Head of caudate nucleus (tissue), 42 donors: ENCODE measurements around the gene RITA1.

Experiments used
- DNase-seq, 42 donors: peaks; one replicate each; pipeline versions ENCODE4 v3.0.0 to v3.0.0-alpha.2; 2020 to 2021; ENCODE audit warnings: mixed read lengths in 7 of 42
- intact Hi-C: fragments of 100-400 bp; cut with DNase I; formaldehyde crosslinking; loops from one replicate; pipeline ENCODE4 v1.15.0; 2022

Gene RITA1

DNA sequence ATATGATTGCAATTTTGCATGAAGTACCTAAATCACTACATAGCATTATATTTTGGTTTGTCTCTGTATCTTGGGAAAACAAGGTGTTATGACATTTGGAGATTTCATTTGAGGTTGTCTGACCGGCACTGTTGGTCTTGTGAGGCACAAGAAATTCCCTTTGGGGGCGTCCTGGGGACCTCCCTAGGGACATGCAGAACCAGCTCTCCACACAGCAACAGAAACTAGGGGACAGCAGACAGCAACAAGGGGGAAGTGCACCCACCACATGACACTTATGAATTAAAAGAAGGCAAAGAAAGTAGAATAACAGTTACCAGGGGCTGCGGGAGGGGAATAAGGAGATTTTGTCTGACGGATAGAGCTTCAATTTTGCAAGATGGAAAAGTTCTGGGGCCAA is 14.6 kb upstream of the RITA1 start:
- no peak for DNase-seq
- intact Hi-C loops: loop anchor here (5.0 kb wide), 1 partner anchor 124 kb away; no protein-coding TSS in a partner anchor

DNA sequence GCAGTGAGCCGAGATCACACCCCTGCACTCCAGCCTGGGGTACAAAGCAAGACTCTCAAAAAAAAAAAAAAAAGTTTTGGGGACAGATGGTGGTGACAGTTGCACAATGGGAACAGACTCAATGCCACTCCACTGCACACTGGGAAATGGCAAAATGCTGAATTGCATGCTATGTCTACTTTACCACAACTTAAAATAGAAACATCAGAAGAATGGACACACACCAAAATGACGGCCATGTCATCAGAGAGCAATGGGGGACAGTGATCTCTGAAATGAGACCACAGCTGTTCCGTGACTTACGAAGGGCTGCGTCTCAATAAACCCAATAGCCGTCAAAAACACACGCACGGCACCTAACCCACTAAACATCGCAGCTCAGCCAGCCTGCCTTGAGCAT is 14.0 kb upstream of the RITA1 start:
- DNase-seq: no peak
- intact Hi-C loops: loop anchor here (5.0 kb wide), 1 partner anchor 124 kb away; no protein-coding TSS in a partner anchor

DNA sequence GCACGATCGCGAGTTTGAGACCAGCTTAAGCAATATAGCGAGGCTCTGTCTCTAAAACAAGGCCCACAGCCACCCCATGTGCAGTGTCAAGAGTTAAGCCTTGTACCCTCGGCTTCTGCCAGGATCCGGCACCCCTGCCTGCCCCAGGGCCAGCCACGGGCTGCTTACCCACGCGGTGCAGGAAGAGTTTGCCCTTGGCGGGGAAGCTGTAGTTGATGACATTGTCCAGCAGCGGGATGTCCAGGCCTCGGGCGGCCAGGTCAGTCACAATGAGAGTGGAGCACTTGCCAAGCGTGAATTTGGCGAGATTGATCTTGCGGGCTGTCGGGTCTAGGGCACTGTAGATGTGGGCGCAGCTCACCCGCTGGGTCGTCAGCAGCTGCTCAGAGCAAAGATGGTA is 13.3 kb upstream of the RITA1 start:
- intact Hi-C loops: loop anchor here (5.0 kb wide), 1 partner anchor 125 kb away; no protein-coding TSS in a partner anchor
- no peak for DNase-seq

DNA sequence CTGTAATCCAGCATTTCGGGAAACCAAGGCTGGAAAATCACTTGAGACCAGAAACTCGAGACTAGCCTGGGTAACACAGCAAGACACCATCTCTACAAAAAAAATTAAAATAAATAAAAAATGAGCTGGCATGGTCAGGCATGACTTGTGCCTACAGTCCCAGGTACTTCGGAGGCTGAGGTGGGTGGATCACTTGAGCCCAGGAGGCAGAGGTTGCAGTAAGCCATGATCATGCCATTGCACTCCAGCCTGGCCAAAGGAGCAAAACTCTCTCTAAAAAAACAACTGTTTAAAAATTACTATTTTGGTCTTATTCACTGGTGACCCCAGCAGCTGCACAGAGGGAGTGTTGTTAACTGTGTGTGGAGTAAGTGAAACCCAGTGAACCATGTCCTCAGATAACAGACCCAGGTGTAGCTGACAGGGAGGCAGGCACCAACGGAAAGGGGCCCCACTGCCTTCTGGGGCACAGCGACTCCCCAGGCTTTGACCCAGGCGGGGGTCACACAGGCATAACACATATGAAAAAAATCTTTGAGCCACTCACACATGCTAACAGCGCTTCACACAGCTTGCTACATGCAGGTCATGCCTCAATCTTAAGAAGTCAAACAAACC is 12.3 kb upstream of the RITA1 start:
- intact Hi-C loops: loop anchor here (5.0 kb wide), 1 partner anchor 126 kb away; no protein-coding TSS in a partner anchor
- DNase-seq: no peak

DNA sequence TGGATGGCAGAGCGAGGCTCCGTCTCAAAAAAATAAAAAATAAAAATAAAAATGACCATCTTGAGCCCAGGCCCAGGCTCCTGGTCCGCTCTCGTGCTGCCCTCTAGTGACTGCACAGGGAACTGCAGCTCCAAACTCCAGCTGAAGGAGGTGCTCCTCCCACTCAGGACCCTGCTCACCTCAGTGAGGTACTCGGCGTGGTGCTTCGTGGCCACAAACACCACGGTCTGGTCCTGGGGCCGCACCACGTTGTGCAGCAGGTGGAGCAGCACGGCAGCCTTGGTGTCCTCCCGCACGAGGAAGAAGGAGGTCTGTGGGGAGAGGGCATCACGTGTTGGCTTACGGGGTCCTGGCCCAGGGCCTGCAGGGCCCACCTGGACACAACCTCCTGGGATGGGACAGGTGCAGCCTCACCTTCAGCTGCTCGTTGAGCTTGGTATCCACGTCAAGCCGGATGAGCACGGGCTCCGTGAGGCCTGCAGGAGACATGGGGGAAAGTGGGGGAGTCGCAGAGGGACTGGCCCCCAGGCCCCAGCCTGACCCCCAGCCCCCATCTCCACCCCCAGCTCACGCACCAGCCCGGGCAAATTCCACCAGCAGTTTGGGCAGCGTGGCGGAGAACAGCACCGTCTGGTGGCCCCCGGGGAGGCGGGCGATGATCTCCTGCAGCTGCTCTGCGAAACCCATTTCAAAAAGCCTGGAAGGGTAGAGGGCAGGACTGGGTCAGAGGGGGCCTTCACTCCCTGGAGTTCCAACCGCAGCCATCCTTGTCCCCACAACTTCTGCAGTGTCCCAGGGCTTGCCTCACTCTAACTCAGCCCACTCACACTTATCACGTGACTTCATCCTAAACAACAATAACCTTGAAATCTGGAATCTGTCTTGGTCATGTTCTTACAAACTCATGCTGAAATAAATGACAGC is 10.8 kb upstream of the RITA1 start:
- intact Hi-C loops: loop anchor here (5.0 kb wide), 1 partner anchor 127 kb away; no protein-coding TSS in a partner anchor
- peak; percentile 19 to 94 (median 83) for DNase-seq

DNA sequence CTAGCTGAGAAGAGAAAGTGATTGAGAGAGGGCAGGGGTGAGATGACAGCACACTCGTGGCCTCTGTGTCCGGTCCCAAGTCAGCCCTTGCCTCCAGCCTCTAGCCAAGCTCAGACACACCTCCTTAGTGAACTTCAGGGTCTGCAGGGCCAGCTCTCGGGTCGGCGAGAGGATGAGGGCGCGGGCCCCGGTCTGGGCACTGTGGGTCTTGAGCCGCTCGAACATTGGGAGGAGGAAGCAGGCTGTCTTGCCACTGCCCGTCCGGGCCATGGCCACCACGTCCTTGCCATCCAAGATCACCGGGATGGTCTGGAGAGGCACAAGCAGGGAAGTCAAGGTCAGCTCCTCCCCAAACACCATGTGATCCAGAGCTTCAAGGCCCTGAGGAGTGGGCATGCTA is 6.5 kb upstream of the RITA1 start:
- no peak for DNase-seq
- intact Hi-C loops: no loop called here

DNA sequence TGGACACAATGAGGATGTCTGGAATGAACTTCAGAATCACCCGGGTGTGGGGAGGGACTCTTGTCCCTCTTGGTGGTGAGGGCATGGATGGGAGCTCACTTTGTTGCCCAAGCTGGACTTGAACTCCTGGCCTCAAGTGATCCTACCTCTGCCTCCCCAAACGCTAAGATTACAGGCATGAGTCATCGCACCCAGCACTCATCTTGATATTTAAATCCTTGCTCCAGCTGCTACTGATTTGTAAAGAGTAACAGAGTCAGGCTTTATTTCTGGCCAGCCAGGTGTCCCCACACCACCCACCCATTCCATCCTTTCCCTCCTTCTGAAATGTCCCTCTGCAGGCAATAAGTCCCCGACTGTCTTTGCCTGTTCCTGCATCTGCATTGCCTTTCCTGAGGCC is 5.2 kb upstream of the RITA1 start:
- no peak for DNase-seq
- intact Hi-C loops: no loop called here

DNA sequence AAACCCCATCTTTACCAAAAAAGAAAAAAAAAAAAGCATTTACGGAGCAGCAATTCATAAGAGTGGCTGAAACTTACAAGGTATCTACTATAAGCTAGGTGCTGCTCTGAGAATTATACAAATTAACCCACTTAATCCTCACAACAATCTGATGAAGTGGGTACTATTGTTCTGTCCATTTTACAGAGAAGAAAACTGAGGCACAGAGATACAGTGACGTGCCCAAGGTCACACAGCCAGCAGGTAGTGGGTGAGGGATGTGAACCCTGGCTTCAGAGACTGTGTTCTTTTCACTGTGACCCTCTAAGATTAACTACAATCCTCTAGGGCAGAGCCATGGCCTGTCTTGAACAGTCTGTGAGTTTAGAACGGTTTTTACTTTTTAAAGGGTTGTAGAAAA is 3.5 kb upstream of the RITA1 start:
- intact Hi-C loops: no loop called here
- DNase-seq: no peak

DNA sequence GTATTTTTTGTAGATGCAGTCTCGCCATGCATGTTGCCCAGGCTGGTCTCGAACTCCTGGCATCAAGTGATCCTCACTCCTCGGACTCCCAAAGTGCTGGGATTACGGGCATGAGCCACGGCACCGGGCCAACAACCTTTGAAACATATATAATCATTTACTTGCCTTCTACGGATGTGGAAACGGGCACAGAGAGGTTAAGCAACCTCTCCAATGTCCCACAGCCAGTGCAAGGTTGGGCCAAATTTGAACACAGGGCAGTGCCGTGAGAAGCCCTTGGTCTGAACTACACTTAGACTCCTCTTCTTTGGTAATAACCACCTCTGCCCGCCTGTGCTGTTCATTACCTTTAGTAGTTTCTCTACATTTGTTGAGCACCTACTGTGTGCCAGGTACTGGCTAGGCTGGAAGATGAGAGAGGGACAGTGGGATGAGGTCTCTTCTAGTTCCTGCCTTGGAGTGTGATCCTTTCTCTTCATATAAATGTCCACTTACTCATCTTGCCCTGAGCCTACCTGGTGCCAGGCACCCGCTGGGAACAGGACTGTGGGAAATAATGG is 2.4 kb upstream of the RITA1 start:
- DNase-seq: no peak
- intact Hi-C loops: no loop called here

DNA sequence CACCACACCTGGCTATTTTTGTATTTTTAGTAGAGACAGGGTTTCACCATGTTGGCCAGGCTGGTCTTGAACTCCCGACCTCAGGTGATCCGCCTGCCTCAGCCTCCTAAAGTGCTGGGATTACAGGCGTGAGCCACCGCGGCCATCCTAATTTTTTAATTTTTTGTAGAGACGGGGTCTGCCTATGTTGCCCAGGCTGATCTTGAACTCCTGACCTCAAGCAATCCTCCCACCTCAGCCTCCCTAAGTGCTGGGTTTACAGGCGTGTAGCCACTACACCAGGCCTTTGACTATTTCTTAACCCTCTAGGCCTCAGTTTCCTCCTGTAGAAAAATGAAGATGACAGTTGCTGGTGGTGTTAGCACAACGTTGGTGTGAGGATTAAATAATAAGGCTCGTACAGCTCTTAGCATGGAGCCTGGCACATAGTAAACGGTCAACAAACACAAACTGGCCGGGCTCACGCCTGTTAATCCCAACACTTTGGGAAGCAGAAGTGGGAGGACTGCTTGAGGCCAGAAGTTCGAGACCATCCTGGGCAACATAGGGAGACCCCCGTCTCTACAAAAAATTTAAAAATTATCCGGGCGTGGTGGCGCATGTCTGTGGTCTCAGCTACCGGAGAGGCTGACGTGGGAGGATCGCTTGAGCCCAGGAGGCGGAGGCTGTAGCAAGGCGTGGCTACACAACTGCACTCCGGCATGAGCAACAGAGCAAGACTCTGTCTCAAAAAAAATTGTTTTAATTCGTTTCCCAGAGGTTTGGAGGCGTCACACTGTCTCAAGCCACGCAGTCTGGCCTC is 1.2 kb upstream of the RITA1 start:
- peak in 4 of 42 donors; percentile 9 to 33 (median 26) for DNase-seq
- intact Hi-C loops: no loop called here

DNA sequence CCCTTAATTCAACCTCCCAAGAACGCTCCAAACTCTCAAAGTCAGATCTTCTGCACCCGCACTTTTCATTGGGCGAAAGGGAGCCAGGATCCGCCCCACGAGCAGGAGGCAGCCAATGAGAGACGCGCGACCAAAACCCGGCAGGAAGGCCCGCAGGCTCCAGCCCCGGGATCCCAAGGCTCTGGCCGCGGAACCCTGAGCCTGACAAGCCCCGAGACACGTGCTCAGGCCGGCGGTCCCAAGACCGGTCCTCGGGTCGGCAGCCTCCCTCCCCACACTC is 681 bp upstream of the RITA1 start:
- intact Hi-C loops: no loop called here
- DNase-seq: peak; percentile 76 to 96 (median 88)

DNA sequence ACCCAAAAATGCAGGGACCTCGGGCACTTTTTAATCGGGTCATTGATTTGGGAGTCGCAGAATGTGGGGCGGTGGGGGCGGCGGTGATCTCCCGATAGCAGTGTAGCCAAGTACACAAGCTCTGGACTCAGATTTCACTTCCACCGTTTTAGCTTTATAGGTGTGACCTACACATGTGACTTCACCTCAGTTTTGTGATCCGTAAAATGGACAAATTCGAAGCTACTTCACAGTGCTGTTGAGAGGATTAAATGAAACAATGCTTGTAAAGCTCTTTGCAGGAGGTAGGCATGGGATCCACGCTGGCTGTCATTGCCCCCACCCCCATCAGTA is 478 bp downstream of the RITA1 start:
- DNase-seq: no peak
- intact Hi-C loops: no loop called here

DNA sequence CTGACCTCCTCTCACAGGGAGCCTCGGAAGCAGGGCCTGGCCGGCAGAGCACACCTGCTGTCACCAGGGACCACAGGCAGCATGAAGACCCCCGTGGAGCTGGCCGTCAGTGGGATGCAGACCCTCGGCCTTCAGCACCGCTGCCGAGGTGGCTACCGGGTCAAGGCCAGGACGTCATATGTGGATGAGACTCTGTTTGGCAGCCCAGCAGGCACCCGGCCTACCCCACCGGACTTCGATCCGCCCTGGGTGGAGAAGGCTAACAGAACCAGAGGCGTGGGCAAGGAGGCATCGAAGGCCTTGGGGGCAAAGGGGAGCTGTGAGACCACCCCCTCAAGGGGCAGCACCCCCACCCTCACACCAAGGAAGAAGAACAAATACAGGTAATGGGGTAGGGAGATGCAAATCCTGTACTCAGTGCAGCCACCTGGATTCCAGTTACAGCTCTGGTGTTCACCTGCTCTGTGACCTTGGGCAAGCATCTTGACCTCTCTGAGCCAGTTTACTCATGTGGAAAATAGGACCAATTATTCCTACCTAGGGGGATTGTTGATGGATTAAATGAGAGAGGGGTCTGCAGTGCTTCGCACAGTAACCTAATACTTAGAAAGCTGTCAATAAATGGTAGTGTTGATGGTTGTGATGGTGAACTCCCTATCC is 1.3 kb downstream of the RITA1 start:
- DNase-seq: no peak
- intact Hi-C loops: no loop called here

DNA sequence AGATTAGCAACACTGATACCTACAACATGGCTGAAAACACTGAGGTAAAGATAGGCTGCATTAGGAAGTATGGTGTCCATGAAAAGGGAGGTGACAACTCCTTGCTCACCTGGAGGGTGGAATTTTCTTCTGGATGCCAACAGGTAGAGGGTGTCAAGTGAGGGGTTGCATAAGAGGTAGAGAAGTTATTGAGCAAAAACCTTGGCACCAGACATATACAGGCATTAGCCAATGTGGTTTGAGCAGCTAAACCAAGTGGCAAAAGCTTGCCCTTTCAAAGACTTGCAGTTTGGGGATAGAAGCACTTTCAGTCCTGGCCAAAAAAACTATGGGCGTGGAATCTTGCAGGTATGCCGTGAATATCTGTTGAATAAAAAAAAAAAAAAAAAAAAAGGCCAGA is 3.8 kb downstream of the RITA1 start:
- DNase-seq: no peak
- intact Hi-C loops: no loop called here

DNA sequence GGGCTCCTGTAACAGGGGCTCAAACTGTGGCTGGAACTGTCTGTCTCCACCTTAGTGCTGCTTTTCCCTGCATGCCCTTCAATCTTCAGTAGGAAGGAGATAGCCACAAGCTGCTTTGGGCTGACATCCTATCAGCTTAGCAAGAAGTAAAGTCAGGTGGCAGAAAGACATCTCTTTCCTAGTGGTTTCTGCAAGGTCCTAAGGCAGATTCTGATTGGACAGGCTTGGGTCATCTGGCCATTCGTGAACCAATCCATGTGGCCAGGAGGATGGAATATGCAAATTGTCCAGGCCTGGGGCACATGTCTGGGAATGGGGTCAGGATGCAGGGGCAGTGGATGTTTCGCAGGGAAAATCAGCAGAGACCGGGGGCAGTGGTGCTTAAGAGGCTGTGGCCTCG is 5.2 kb downstream of the RITA1 start:
- peak in 3 of 42 donors; percentile 23 to 43 (median 31) for DNase-seq
- intact Hi-C loops: loop anchor here (10.0 kb wide), 2 partner anchors 164 to 234 kb away; partner anchors contain the start of genes PLBD2 and SDSL

DNA sequence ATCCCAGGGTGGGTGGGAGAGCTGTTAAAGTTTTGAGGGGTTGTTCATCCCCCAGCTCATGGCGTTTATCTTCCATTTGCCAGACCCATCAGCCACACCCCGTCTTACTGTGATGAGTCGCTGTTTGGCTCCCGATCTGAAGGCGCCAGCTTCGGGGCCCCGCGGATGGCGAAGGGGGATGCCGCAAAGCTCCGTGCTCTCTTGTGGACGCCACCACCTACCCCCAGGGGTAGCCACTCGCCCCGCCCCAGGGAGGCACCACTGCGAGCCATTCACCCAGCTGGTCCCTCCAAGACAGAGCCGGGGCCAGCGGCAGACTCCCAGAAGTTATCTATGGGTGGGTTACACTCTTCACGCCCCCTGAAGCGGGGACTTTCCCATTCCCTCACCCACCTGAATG is 5.7 kb downstream of the RITA1 start:
- intact Hi-C loops: loop anchor here (10.0 kb wide), 2 partner anchors 164 to 234 kb away; partner anchors contain the start of genes PLBD2 and SDSL
- DNase-seq: no peak

DNA sequence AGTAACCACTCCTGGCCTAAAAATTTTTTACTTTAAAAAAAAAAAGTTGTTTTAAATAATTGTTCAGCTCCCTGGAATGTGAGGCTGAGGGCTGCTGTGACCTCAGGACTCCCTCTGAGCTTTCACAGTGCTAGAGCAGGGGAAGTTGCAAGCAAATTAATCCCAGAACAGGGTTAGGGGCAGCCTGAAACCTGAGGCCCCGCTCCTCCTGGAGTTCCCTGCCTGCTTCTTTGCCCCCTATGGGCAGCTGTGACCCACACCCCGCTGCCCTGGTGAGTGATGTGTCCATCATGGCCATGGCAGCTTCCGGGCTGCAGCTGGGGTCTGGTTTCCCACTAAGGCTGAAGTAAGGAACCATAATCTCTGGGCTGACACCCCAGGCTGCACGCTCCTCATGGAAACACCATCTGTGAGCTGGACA is 9.5 kb downstream of the RITA1 start:
- intact Hi-C loops: loop anchor here (10.0 kb wide), 2 partner anchors 160 to 230 kb away; partner anchors contain the start of genes PLBD2 and SDSL
- DNase-seq: no peak

DNA sequence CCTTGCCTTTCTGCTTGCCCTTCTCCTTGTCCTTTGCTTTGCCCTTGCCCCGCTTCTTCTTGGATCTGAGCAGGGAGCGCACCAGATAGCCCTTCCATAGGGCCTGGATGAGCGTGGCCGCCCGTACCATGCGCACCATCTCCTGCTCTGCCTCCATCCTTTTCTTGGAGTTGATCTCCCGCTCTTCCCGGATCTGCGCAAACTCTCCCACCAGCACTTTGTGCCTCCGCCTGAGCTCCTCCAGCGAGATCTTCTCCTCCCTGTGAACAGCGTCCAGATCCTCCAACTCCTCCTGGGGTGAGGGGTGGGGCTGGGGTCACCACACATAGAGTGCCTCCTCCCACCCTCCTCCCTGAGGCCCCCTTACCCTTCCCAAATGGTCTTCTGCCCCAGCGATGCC is 10.1 kb downstream of the RITA1 start:
- intact Hi-C loops: loop anchor here (10.0 kb wide), 2 partner anchors 159 to 229 kb away; partner anchors contain the start of genes PLBD2 and SDSL
- no peak for DNase-seq

DNA sequence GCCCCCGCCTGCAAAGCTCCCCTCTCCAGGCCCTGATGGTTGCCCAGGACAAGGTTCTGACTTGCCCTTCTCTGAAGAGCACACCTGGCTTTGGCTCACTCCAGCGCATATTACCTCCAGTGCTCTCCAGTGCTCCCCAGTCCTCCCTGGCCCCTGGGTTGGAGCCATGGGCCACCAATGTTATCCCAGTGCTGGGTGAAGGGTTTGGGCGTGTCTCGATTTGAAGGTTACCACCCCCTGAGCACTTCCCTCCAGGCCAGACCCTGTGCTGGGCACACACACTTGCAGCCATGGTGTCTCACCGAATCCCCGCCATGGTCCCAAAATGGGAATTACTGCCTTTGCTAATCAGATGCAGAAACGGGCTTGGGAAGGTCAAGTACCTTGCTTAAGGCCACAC is 11.1 kb downstream of the RITA1 start:
- DNase-seq: no peak

More for the DNA sequence above, 11.1 kb downstream of the RITA1 start:
- intact Hi-C loops: loop anchor here (10.0 kb wide), 2 partner anchors 158 to 228 kb away; partner anchors contain the start of genes PLBD2 and SDSL
